K562 (cell line): ENCODE results near the gene PGF. TPM values are rescaled to one million over a fixed set of nuclear protein-coding genes. Genes with fewer than 3 reads are reported as not detected.

ENCODE experiments used
- ATAC-seq: fragments of 200-7000 bp; cut with Tn5 transposase; 3 replicates; pipeline ENCODE4 v1.9.1; 2020; ENCODE audit warnings: moderate library complexity
- BruUV-seq: library from RNA; stranded (reverse); fragments of 400-500 nt; replicated peaks from 2 replicates; lab custom pipeline; 2021; lab: Mats Ljungman, UMichigan
- CTCF ChIA-PET: fragments of 300-600 bp; formaldehyde crosslinking; extraction: SDS; loops from one replicate; lab custom pipeline; 2021; ENCODE audit warnings: low intra/inter-chr PET ratio; lab: Yijun Ruan, JAX
- POLR2A ChIA-PET: fragments of 300-600, 350-650 bp; sonication (Branson Sonifier 250); formaldehyde crosslinking; extraction: SDS; loops from one replicate; lab custom pipeline; 2021; ENCODE audit warnings: antibody characterized with exemption, inconsistent platforms; lab: Yijun Ruan, JAX
- DNase-seq, 4 experiments: peaks; one replicate each; pipeline versions ENCODE4 v3.0.0 to v3.0.0-alpha.2; 2011 to 2018; ENCODE audit warnings: low spot score in 3 of 4, mixed read lengths in 3 of 4; ENCODE audit errors: extremely low read depth in 1 of 4
- FAIRE-seq: peaks from 2 replicates; lab custom pipeline; 2011; peaks lifted over from hg19 to GRCh38; lab: Jason Lieb, UNC
- H2AFZ ChIP-seq: 2 replicates; pipeline ENCODE4 v1.6.0; 2011; ENCODE audit warnings: low read depth, low read length, control low read depth, inconsistent platforms
- H3K27ac ChIP-seq: fragments of 200-600 bp; 3 replicates; pipeline ENCODE4 v1.8.0; 2011; ENCODE audit warnings: low read depth, mild to moderate bottlenecking, control low read depth, inconsistent platforms, low read length, moderate library complexity, mixed read lengths; ENCODE audit errors: extremely low read depth
- H3K27me3 ChIP-seq, 2 experiments: fragments of 300-600 bp in 1 of 2; 2 replicates in 1 of 2; 3 replicates in 1 of 2; pipeline versions ENCODE4 v1.6.0 to v1.8.0; 2011; ENCODE audit warnings: inconsistent platforms in 2 of 2, low read length in 2 of 2, mild to moderate bottlenecking in 1 of 2, mixed read lengths in 1 of 2, moderate library complexity in 1 of 2; ENCODE audit not compliant: control insufficient read depth in 2 of 2, insufficient read depth in 2 of 2
- H3K36me3 ChIP-seq: fragments of 300-600 bp; 3 replicates; pipeline ENCODE4 v1.8.0; 2011; ENCODE audit warnings: mild to moderate bottlenecking, low read length, inconsistent platforms; ENCODE audit not compliant: control insufficient read depth, insufficient read depth
- H3K4me1 ChIP-seq, 2 experiments: fragments of 200-600 bp in 1 of 2; replicated peaks in 1 of 2; 2 replicates in 1 of 2; 3 replicates in 1 of 2; pipeline versions ENCODE4 v1.5.1 to v1.8.0; 2011; ENCODE audit warnings: inconsistent platforms in 2 of 2, low read length in 2 of 2, mild to moderate bottlenecking in 1 of 2, mixed read lengths in 1 of 2, moderate library complexity in 1 of 2; ENCODE audit not compliant: control insufficient read depth in 2 of 2, insufficient read depth in 2 of 2
- H3K4me2 ChIP-seq: 2 replicates; pipeline ENCODE4 v1.6.1; 2011; ENCODE audit warnings: low read length, control low read depth, inconsistent platforms, mixed read lengths; ENCODE audit not compliant: insufficient read depth
- H3K4me3 ChIP-seq: fragments of 200-600 bp; sonication (generic), shearing (Covaris generic); 2 replicates; pipeline ENCODE4 v1.5.1; 2016; ENCODE audit warnings: control low read depth, inconsistent platforms
- H3K79me2 ChIP-seq: fragments of 200-600 bp; 3 replicates; pipeline ENCODE4 v1.8.0; 2011; ENCODE audit warnings: low read length, inconsistent platforms; ENCODE audit not compliant: control insufficient read depth, insufficient read depth
- H3K9ac ChIP-seq, 2 experiments: 2 replicates each; pipeline versions ENCODE4 v1.6.0 to v1.6.1; 2011; ENCODE audit warnings: low read depth in 2 of 2, low read length in 2 of 2, control low read depth in 1 of 2, inconsistent platforms in 1 of 2, mild to moderate bottlenecking in 1 of 2, mixed read lengths in 1 of 2; ENCODE audit not compliant: insufficient read depth in 1 of 2
- H3K9me1 ChIP-seq: one replicate; pipeline ENCODE4 v1.6.0; 2011; ENCODE audit warnings: inconsistent platforms, mild to moderate bottlenecking, low read length, moderate library complexity; ENCODE audit not compliant: control insufficient read depth, insufficient read depth
- H3K9me3 ChIP-seq: replicated peaks from 2 replicates; pipeline ENCODE4 v1.5.1; 2011; ENCODE audit warnings: low read depth, low read length, inconsistent platforms; ENCODE audit not compliant: control insufficient read depth, insufficient read depth
- H4K20me1 ChIP-seq: replicated peaks from 2 replicates; pipeline ENCODE4 v1.6.1; 2011; ENCODE audit warnings: low read length, inconsistent platforms, mixed read lengths; ENCODE audit not compliant: control insufficient read depth, insufficient read depth
- BRD9 ChIP-seq: fragments of 450-650 bp; IDR thresholded peaks from 2 replicates; pipeline ENCODE4 v1.6.1; 2018; ENCODE audit warnings: low read depth; ENCODE audit not compliant: partially characterized antibody
- EP400 ChIP-seq: fragments of 450-650 bp; IDR thresholded peaks from 2 replicates; pipeline ENCODE4 v1.6.1; 2017; ENCODE audit warnings: antibody characterized with exemption, mild to moderate bottlenecking, moderate library complexity
- JUND ChIP-seq, 2 experiments: IDR thresholded peaks; 2 replicates in 1 of 2; 3 replicates in 1 of 2; pipeline ENCODE4 v1.6.1; 2011; ENCODE audit warnings: borderline replicate concordance in 2 of 2, low read depth in 2 of 2, low read length in 2 of 2, improper control_type of control experiment in 1 of 2, missing biosample characterization in 1 of 2, missing genetic modification characterization in 1 of 2, missing genetic modification reagents in 1 of 2
- PHF21A ChIP-seq: fragments of 450-650 bp; IDR thresholded peaks from 2 replicates; pipeline ENCODE4 v1.6.1; 2017; ENCODE audit warnings: low read depth, borderline replicate concordance
- POLR2AphosphoS2 ChIP-seq: IDR thresholded peaks from 2 replicates; pipeline ENCODE4 v1.6.1; 2012; ENCODE audit warnings: low read length, improper control_type of control experiment
- POU5F1 ChIP-seq: fragments of 150-350 bp; IDR thresholded peaks from 2 replicates; pipeline ENCODE4 v1.6.1; 2014; ENCODE audit warnings: borderline replicate concordance, low read length, low read depth, mild to moderate bottlenecking; ENCODE audit not compliant: partially characterized antibody
- PTTG1 ChIP-seq: fragments of 450-650 bp; IDR thresholded peaks from 2 replicates; pipeline ENCODE4 v1.6.1; 2016; ENCODE audit warnings: low read depth, mild to moderate bottlenecking, missing genetic modification characterization, missing compliant biosample characterization
- SPI1 ChIP-seq: IDR thresholded peaks from 2 replicates; pipeline ENCODE4 v1.6.1; 2011; ENCODE audit warnings: low read depth, low read length, control low read depth, borderline replicate concordance
- TEAD2 ChIP-seq: fragments of 450-650 bp; IDR thresholded peaks from 2 replicates; pipeline ENCODE4 v1.6.1; 2016; ENCODE audit warnings: missing genetic modification characterization, control low read depth, missing compliant biosample characterization
- ZNF184 ChIP-seq: sonication (generic); formaldehyde crosslinking; IDR thresholded peaks from 2 replicates; pipeline ENCODE4 v1.5.0; 2020; ENCODE audit warnings: missing genetic modification reagents
- ZNF696 ChIP-seq: fragments of 250-450 bp; sonication (Bioruptor Pico); conservative IDR thresholded peaks from 2 replicates; pipeline ENCODE4 v1.4.0; 2020; ENCODE audit warnings: mild to moderate bottlenecking, moderate library complexity
- WGBS: fragments of 100-300 bp; shearing (Covaris generic); methylation state at CpG from one replicate; pipeline ENCODE4 v1.1.6; 2016; ENCODE audit warnings: low coverage, mixed read lengths; ENCODE audit not compliant: insufficient coverage; ENCODE audit errors: missing lambda C conversion rate; 5-methylcytosine and 5-hydroxymethylcytosine counted together
- in situ Hi-C: fragments of 300-500 bp; cut with MboI; formaldehyde crosslinking; loops from 4 replicates; pipeline ENCODE4 v1.15.0; 2018; ENCODE audit warnings: inconsistent platforms, mixed read lengths
- intact Hi-C: fragments of 100-400 bp; cut with micrococcal nuclease; formaldehyde crosslinking; loops from 2 replicates; pipeline ENCODE4 v1.14.2; 2022
- polyA plus RNA-seq, 8 experiments: library from polyadenylated mRNA; depleted of rRNA in 4 of 8; stranded (reverse) in 5 of 8; unstranded in 3 of 8; fragments of >200 nt; fragmentation: Nextera tagmentation in 2 of 8; fragmentation: Illumina TruSeq in 1 of 8; extraction: Ambion mirVana in 2 of 8; extraction: Trizol in 1 of 8; gene quantifications; 2 replicates each; pipeline versions ENCODE4 v1.2.1 to v1.2.3, GENCODE V29; 2011 to 2014; ENCODE audit warnings: inconsistent platforms in 1 of 8, missing spikeins in 1 of 8
- total RNA-seq, 7 experiments: library from RNA; depleted of rRNA in 6 of 7; stranded (reverse); fragments of >200 nt in 6 of 7; fragmentation: Illumina TruSeq in 2 of 7; extraction: Trizol in 2 of 7; gene quantifications; 2 replicates each; pipeline versions ENCODE4 v1.2.1 to v1.2.3, GENCODE V29; 2011 to 2021; ENCODE audit warnings: low replicate concordance in 1 of 7
- TF ChIP-seq, protein P1 (sequence below): fragments of 450-650 bp; IDR thresholded peaks from 2 replicates; pipeline ENCODE4 v1.6.1; 2016; ENCODE audit warnings: mild to moderate bottlenecking
- TF ChIP-seq, protein P2 (sequence below): fragments of 450-650 bp; formaldehyde crosslinking; IDR thresholded peaks from 2 replicates; pipeline ENCODE4 v1.4.0; 2020; ENCODE audit warnings: mild to moderate bottlenecking, mixed read lengths
- TF ChIP-seq, protein P3 (sequence below), 2 experiments: fragments of 450-650 bp in 1 of 2; sonication (generic) in 1 of 2; formaldehyde crosslinking; conservative IDR thresholded peaks; 2 replicates each; pipeline versions ENCODE4 v1.4.0 to v1.8.1; 2020 to 2022; ENCODE audit warnings: mild to moderate bottlenecking in 1 of 2, missing genetic modification reagents in 1 of 2

PGF gene
- total and polyA plus RNA-seq, 9 of the 15 experiments (the other 6 are each of a cell fraction or from before 2014, with no cell fraction given): 0.04 to 0.44 (median 0.18) TPM

- TF ChIP-seq, protein P1, sequence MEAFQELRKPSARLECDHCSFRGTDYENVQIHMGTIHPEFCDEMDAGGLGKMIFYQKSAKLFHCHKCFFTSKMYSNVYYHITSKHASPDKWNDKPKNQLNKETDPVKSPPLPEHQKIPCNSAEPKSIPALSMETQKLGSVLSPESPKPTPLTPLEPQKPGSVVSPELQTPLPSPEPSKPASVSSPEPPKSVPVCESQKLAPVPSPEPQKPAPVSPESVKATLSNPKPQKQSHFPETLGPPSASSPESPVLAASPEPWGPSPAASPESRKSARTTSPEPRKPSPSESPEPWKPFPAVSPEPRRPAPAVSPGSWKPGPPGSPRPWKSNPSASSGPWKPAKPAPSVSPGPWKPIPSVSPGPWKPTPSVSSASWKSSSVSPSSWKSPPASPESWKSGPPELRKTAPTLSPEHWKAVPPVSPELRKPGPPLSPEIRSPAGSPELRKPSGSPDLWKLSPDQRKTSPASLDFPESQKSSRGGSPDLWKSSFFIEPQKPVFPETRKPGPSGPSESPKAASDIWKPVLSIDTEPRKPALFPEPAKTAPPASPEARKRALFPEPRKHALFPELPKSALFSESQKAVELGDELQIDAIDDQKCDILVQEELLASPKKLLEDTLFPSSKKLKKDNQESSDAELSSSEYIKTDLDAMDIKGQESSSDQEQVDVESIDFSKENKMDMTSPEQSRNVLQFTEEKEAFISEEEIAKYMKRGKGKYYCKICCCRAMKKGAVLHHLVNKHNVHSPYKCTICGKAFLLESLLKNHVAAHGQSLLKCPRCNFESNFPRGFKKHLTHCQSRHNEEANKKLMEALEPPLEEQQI: no peak
- TF ChIP-seq TEAD2 (tag) (no peak), ZNF184 (no peak), EP400 (peak; percentile 39; the same call in 1 of the 2 replicates)
- TF ChIP-seq, protein P2, sequence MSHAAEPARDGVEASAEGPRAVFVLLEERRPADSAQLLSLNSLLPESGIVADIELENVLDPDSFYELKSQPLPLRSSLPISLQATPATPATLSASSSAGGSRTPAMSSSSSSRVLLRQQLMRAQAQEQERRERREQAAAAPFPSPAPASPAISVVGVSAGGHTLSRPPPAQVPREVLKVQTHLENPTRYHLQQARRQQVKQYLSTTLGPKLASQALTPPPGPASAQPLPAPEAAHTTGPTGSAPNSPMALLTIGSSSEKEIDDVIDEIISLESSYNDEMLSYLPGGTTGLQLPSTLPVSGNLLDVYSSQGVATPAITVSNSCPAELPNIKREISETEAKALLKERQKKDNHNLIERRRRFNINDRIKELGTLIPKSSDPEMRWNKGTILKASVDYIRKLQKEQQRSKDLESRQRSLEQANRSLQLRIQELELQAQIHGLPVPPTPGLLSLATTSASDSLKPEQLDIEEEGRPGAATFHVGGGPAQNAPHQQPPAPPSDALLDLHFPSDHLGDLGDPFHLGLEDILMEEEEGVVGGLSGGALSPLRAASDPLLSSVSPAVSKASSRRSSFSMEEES (CRISPR knock-in tag): peak; percentile 32; the same call in 1 of the 2 replicates
These were observed 10.0 kb downstream of the PGF start (continued) for GRCh38 chr14:74945261-74945851.

GRCh38 chr14:74942608-74943007 is 12.8 kb downstream of the PGF start:
- H3K27me3 ChIP-seq: no peaks in the 10 kb centered on the region
- H3K9ac ChIP-seq: peak overlapping the region in 1 of 2 experiments; percentile 83; a peak in 1 of 4 replicates
- H2AFZ ChIP-seq: peak overlapping the region; percentile 65
- in situ Hi-C loops: no loop called here
- H3K9me3 ChIP-seq: no peaks in the 10 kb centered on the region; the same call in 1 of the 2 replicates
- WGBS: 100% methylated on average over 1 of the region's 11 CpGs
- peak in 2 of 4 experiments; percentile 26 to 34 for DNase-seq
- CTCF ChIA-PET: interaction anchor here (0.5 kb wide), 1 partner anchor 580 kb away, joined by 3 read pairs; no protein-coding TSS in a partner anchor
- BruUV-seq: no TSS peak
- H3K4me3 ChIP-seq: no peak overlapping the region
- intact Hi-C loops: loop anchor here (10.0 kb wide), 1 partner anchor 362 kb away; no protein-coding TSS in a partner anchor
- H3K36me3 ChIP-seq: no peaks in the 10 kb centered on the region
- H3K79me2 ChIP-seq: no peaks in the 10 kb centered on the region
- ATAC-seq: peak; percentile 23; the same call in 2 of the 3 replicates
- peaks cover 2% of the 10 kb centered on the region for H3K9me1 ChIP-seq
- peaks cover 16 to 42% of the 10 kb centered on the region in 2 experiments; a peak in 4 of 5 replicates for H3K4me1 ChIP-seq
- FAIRE-seq: no peak
- POLR2A ChIA-PET: interaction anchor here (0.9 kb wide), 1 partner anchor 9 kb away, joined by 3 read pairs; no protein-coding TSS in a partner anchor
- H3K27ac ChIP-seq: no peak overlapping the region; the same call in 2 of the 3 replicates
- H4K20me1 ChIP-seq: no peaks in the 10 kb centered on the region
- no peak overlapping the region for H3K4me2 ChIP-seq
- no peak for TF ChIP-seq ZNF696
- no peak for TF ChIP-seq POU5F1
- no peak for TF ChIP-seq PHF21A
- TF ChIP-seq, protein P3, sequence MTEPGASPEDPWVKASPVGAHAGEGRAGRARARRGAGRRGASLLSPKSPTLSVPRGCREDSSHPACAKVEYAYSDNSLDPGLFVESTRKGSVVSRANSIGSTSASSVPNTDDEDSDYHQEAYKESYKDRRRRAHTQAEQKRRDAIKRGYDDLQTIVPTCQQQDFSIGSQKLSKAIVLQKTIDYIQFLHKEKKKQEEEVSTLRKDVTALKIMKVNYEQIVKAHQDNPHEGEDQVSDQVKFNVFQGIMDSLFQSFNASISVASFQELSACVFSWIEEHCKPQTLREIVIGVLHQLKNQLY (CRISPR knock-in tag; conservative IDR thresholded peaks at IDR 0.05): no peak
- TF ChIP-seq JUND (IDR thresholded peaks at IDR 0.05; ENCODE audit: borderline replicate concordance, low read depth, low read length): no peak
- TF ChIP-seq JUND (tag; IDR thresholded peaks at IDR 0.05; ENCODE audit: borderline replicate concordance, low read depth, low read length): no peak
- no peak for TF ChIP-seq POLR2AphosphoS2
- TF ChIP-seq SPI1: no peak
- TF ChIP-seq BRD9: no peak
- no peak for TF ChIP-seq PTTG1 (tag)
